HG02763 (cell line): ENCODE measurements around the gene PKDREJ.
"Not testable (repeated sequence)": the region's sequence is repeated elsewhere in the genome, so short reads cannot be mapped to it uniquely, and the experiment has no call there.

ENCODE experiments used
- ATAC-seq: cut with Tn5 transposase; IDR thresholded peaks from one replicate; pipeline ENCODE4 v1.9.1; 2021; ENCODE audit warnings: mild to moderate bottlenecking, moderate library complexity; ENCODE audit not compliant: unreplicated experiment

PKDREJ gene

GRCh38 chr22:46263216-46263590, at the start of gene PKDREJ:
PKDREJ (minus strand) TSS chr22:46263343; CDS start chr22:46263322, 21 bp downstream.
- ATAC-seq = no peak

GRCh38 chr22:46312848-46313247, 49.7 kb upstream of the PKDREJ start:
- not testable (repeated sequence) for ATAC-seq

GRCh38 chr22:46312056-46312455, 48.9 kb upstream of the PKDREJ start:
- no peak for ATAC-seq

GRCh38 chr22:46309526-46310085, 46.5 kb upstream of the PKDREJ start:
- no peak for ATAC-seq

GRCh38 chr22:46308283-46308988, 45.3 kb upstream of the PKDREJ start:
- ATAC-seq = no peak

- no peak for ATAC-seq
These were observed 40.3 kb upstream of the PKDREJ start for GRCh38 chr22:46303347-46303965.

- no peak for ATAC-seq
These were observed 37.3 kb upstream of the PKDREJ start for GRCh38 chr22:46300491-46300890.

GRCh38 chr22:46299101-46299500, 36.0 kb upstream of the PKDREJ start:
- no peak for ATAC-seq

GRCh38 chr22:46297151-46297812, 34.1 kb upstream of the PKDREJ start:
- ATAC-seq = no peak

- ATAC-seq = peak; percentile 89
These were observed 33.4 kb upstream of the PKDREJ start, which contains the start of gene GTSE1 for GRCh38 chr22:46296257-46297150. GTSE1 (plus strand) TSS chr22:46296870; CDS start chr22:46297401, 531 bp downstream.

GRCh38 chr22:46295277-46295971, 32.3 kb upstream of the PKDREJ start:
- ATAC-seq = no peak

- no peak for ATAC-seq
These were observed 31.6 kb upstream of the PKDREJ start for GRCh38 chr22:46294784-46295183.

- ATAC-seq = no peak
These were observed 30.6 kb upstream of the PKDREJ start for GRCh38 chr22:46293577-46294260.

GRCh38 chr22:46292732-46293131, 29.6 kb upstream of the PKDREJ start:
- ATAC-seq = no peak

GRCh38 chr22:46292173-46292572, 29.0 kb upstream of the PKDREJ start:
- no peak for ATAC-seq

GRCh38 chr22:46290843-46291785, 28.0 kb upstream of the PKDREJ start:
- ATAC-seq = no peak

GRCh38 chr22:46290121-46290842, 27.1 kb upstream of the PKDREJ start:
- ATAC-seq = no peak
